ENCODE data around the gene HLA-DRA. TPM values are rescaled to one million over a fixed set of nuclear protein-coding genes. Genes with fewer than 3 reads are reported as not detected.
"Not testable (repeated sequence)": the region's sequence is repeated elsewhere in the genome, so short reads cannot be mapped to it uniquely, and the experiment has no call there.

The HLA-DRA gene
- total and polyA plus RNA-seq, 3 donors from 2014 or later: 23.4 to 626 (median 50.2) TPM

DNA sequence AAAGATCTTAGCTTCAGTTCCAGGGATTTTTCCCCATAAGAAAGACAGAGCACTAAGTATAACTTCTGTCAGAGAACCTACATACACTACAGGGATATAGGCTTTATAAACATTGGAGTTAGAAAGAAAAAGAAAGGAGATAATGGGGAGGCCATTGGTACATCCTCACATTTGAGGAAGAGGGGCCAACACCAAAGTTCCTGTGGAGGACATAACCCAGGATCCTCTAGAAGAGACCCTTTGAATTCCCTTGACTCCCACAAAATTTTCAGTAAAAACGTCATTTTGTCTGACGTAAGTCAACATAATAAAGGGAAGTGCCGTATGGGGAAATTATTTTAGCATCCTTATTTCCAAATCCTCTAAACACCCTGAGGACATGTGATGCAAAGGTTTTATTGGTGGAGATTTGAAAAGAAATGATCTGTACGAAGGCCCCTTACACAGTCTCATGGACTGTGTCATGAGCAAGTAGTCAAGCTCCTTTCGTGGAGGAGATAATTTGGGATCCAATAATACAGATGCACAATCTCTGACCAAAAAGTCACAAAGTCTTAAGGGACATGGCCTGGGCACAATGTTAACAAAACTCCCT lies 33.2 kb downstream of the HLA-DRA start:
- no peak for DNase-seq
- WGBS, 2 donors: 60 to 70% methylated on average over 5 of the region's 5 CpGs
- TF ChIP-seq, protein P1, sequence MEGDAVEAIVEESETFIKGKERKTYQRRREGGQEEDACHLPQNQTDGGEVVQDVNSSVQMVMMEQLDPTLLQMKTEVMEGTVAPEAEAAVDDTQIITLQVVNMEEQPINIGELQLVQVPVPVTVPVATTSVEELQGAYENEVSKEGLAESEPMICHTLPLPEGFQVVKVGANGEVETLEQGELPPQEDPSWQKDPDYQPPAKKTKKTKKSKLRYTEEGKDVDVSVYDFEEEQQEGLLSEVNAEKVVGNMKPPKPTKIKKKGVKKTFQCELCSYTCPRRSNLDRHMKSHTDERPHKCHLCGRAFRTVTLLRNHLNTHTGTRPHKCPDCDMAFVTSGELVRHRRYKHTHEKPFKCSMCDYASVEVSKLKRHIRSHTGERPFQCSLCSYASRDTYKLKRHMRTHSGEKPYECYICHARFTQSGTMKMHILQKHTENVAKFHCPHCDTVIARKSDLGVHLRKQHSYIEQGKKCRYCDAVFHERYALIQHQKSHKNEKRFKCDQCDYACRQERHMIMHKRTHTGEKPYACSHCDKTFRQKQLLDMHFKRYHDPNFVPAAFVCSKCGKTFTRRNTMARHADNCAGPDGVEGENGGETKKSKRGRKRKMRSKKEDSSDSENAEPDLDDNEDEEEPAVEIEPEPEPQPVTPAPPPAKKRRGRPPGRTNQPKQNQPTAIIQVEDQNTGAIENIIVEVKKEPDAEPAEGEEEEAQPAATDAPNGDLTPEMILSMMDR (IDR thresholded peaks at IDR 0.05): no peak
- no peak for TF ChIP-seq POLR2A (IDR thresholded peaks at IDR 0.05)
- no peaks in the 10 kb centered on the region for H3K9me3 ChIP-seq
- no peak overlapping the region for H3K27ac ChIP-seq
- no peaks in the 10 kb centered on the region for H3K36me3 ChIP-seq (ENCODE audit: low read depth, missing control alignments)
- intact Hi-C loops (cut with DNase I; ENCODE audit: low total_unique reads): no loop called here
- no peaks in the 10 kb centered on the region for H3K27me3 ChIP-seq
- H3K4me1 ChIP-seq: no peaks in the 10 kb centered on the region
- no peak overlapping the region for H3K4me3 ChIP-seq

GRCh38 chr6:32473376-32474348 lies 34.0 kb downstream of the HLA-DRA start:
- H3K27me3 ChIP-seq; H3K9me3 ChIP-seq; H3K36me3 ChIP-seq (ENCODE audit: low read depth, missing control alignments); H3K4me3 ChIP-seq; intact Hi-C loops (cut with DNase I; ENCODE audit: low total_unique reads); DNase-seq; H3K4me1 ChIP-seq: not testable (repeated sequence)
- 34 to 51% methylated on average over 10 of the region's 10 CpGs for WGBS, 2 donors
- peak overlapping the region in 1 of 2 donors; percentile 50 for H3K27ac ChIP-seq

- Histone ChIP-seq H3K36me3 (ENCODE audit: low read depth, missing control alignments) (no peaks in the 10 kb centered on the region), H3K9me3 (no peaks in the 10 kb centered on the region), H3K4me3 (no peak overlapping the region), H3K27ac (no peak overlapping the region), H3K4me1 (no peaks in the 10 kb centered on the region), H3K27me3 (no peaks in the 10 kb centered on the region)
- TF ChIP-seq POLR2A (IDR thresholded peaks at IDR 0.05): no peak
- TF ChIP-seq, protein P1 (IDR thresholded peaks at IDR 0.05): no peak
- DNase-seq: no peak
- WGBS, 2 donors: 70 to 78% methylated on average over 13 of the region's 13 CpGs
- intact Hi-C loops (cut with DNase I; ENCODE audit: low total_unique reads): no loop called here
Observed at GRCh38 chr6:32475392-32476206, 35.9 kb downstream of the HLA-DRA start.

DNA sequence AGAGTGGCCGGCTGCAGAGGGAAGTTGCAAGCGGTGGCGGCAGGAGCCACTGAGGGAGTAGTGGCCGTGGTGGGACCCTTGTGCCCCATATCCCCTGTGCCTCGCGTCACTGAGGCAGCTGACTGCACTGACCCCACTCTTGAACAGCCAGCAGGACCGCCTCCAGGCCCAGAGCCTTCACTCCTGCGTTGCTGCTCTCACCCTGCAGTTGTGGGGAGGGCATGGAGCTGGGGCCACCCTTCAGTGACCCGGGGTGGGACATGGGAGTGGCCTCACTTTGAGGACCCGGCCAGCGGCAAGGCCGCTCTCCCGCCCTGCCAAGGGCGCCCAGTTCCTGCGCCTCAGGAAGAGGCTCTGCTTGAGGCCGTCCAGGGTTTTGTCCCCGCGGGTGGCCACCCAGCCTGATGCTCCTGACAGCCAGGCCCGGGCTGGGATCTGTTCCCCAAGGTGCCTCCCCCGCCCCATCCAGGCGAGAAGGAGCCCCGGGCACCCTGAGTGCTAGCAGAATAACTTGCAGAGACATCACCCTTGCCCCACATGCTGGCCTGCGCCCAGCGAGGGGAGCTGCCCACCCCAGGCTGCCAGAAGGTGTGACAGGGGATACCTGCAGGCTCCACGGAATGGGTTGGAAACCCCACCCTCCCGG lies 44.4 kb downstream of the HLA-DRA start:
- H3K27me3 ChIP-seq: no peaks in the 10 kb centered on the region
- H3K4me3 ChIP-seq: no peak overlapping the region
- H3K4me1 ChIP-seq: no peaks in the 10 kb centered on the region
- TF ChIP-seq POLR2A (IDR thresholded peaks at IDR 0.05): no peak
- TF ChIP-seq, protein P1 (IDR thresholded peaks at IDR 0.05): no peak
- no peaks in the 10 kb centered on the region for H3K9me3 ChIP-seq
- intact Hi-C loops (cut with DNase I; ENCODE audit: low total_unique reads): no loop called here
- H3K36me3 ChIP-seq (ENCODE audit: low read depth, missing control alignments): no peaks in the 10 kb centered on the region
- DNase-seq: no peak
- 50 to 51% methylated on average over 21 to 26 of the region's 26 CpGs for WGBS, 2 donors
- no peak overlapping the region for H3K27ac ChIP-seq

All from testis (tissue), 3 donors.